Keratinocyte (primary cell): ENCODE measurements around the gene SMPDL3A. TPM values are rescaled to one million over a fixed set of nuclear protein-coding genes. Genes with fewer than 3 reads are reported as not detected.

Source experiments
- DNase-seq: peaks from one replicate; pipeline ENCODE4 v3.0.0-alpha.2; 2011; ENCODE audit warnings: low read depth, missing footprints, low spot score
- FAIRE-seq: peaks from 2 replicates; lab custom pipeline; 2011; peaks lifted over from hg19 to GRCh38; lab: Jason Lieb, UNC
- H2AFZ ChIP-seq: 2 replicates; pipeline ENCODE4 v1.6.0; 2012; ENCODE audit warnings: low read length, control low read depth, inconsistent platforms; ENCODE audit not compliant: control insufficient read depth
- H3K27ac ChIP-seq: 2 replicates; pipeline ENCODE4 v1.5.1; 2011; ENCODE audit warnings: low read length; ENCODE audit not compliant: control insufficient read depth, insufficient read depth
- H3K27me3 ChIP-seq: 3 replicates; pipeline ENCODE4 v1.6.0; 2011; ENCODE audit warnings: low read length; ENCODE audit not compliant: control insufficient read depth, insufficient read depth; ENCODE audit errors: extremely low read depth
- H3K36me3 ChIP-seq, 2 experiments: 2 replicates in 1 of 2; 3 replicates in 1 of 2; pipeline ENCODE4 v1.5.1; 2011; ENCODE audit warnings: low read length in 2 of 2, mild to moderate bottlenecking in 1 of 2; ENCODE audit not compliant: control insufficient read depth in 2 of 2, insufficient read depth in 2 of 2; ENCODE audit errors: extremely low read depth in 1 of 2
- H3K4me1 ChIP-seq: 3 replicates; pipeline ENCODE4 v1.5.1; 2011; ENCODE audit warnings: low read length; ENCODE audit not compliant: control insufficient read depth, insufficient read depth; ENCODE audit errors: extremely low read depth
- H3K4me2 ChIP-seq: 3 replicates; pipeline ENCODE4 v1.6.0; 2011; ENCODE audit warnings: low read depth, low read length; ENCODE audit not compliant: control insufficient read depth, insufficient read depth; ENCODE audit errors: extremely low read depth
- H3K4me3 ChIP-seq, 3 experiments: fragments of 200-600 bp in 1 of 3; sonication (generic) in 1 of 3; 2 replicates in 2 of 3; 3 replicates in 1 of 3; pipeline ENCODE4 v1.5.1; 2011 to 2016; ENCODE audit warnings: low read length in 3 of 3, mild to moderate bottlenecking in 3 of 3, control low read depth in 2 of 3, inconsistent platforms in 1 of 3, low read depth in 1 of 3, mixed read lengths in 1 of 3, mixed run types in 1 of 3, moderate library complexity in 1 of 3; ENCODE audit not compliant: control insufficient read depth in 2 of 3, insufficient read depth in 2 of 3; ENCODE audit errors: extremely low read depth in 1 of 3
- H3K79me2 ChIP-seq: 2 replicates; pipeline ENCODE4 v1.6.0; 2012; ENCODE audit warnings: low read length; ENCODE audit not compliant: control insufficient read depth, insufficient read depth
- H3K9ac ChIP-seq: 3 replicates; pipeline ENCODE4 v1.6.0; 2011; ENCODE audit warnings: low read length; ENCODE audit not compliant: control insufficient read depth, insufficient read depth; ENCODE audit errors: extremely low read depth
- H3K9me1 ChIP-seq: 3 replicates; pipeline ENCODE4 v1.6.0; 2011; ENCODE audit warnings: low read length; ENCODE audit not compliant: control insufficient read depth, insufficient read depth; ENCODE audit errors: extremely low read depth
- H3K9me3 ChIP-seq: 2 replicates; pipeline ENCODE4 v1.5.1; 2012; ENCODE audit warnings: low read depth, low read length; ENCODE audit not compliant: control insufficient read depth
- H4K20me1 ChIP-seq: 3 replicates; pipeline ENCODE4 v1.6.0; 2011; ENCODE audit warnings: low read length; ENCODE audit not compliant: control insufficient read depth, insufficient read depth; ENCODE audit errors: extremely low read depth
- CTCF ChIP-seq, 3 experiments: IDR thresholded peaks in 1 of 3; conservative IDR thresholded peaks in 1 of 3; optimal IDR thresholded peaks in 1 of 3; 2 replicates in 2 of 3; 3 replicates in 1 of 3; pipeline versions ENCODE3 to v1.5.1; 2011; ENCODE audit warnings: low read length in 3 of 3, mild to moderate bottlenecking in 3 of 3, moderate library complexity in 2 of 3, control low read depth in 1 of 3, inconsistent platforms in 1 of 3; ENCODE audit not compliant: insufficient read depth in 2 of 3; ENCODE audit errors: extremely low read depth in 1 of 3
- EZH2 ChIP-seq: IDR thresholded peaks from one replicate; pipeline ENCODE4 v1.6.1; 2012; ENCODE audit warnings: inconsistent platforms, mild to moderate bottlenecking, low read length, moderate library complexity
- dilution Hi-C: fragments of 300-500 bp; cut with MboI; formaldehyde crosslinking; loops from one replicate; pipeline ENCODE4 v1.7.0; 2020; ENCODE audit warnings: low sequenced_read_pairs; ENCODE audit not compliant: extremely low pct_ligation_motif_present
- polyA plus RNA-seq, 5 experiments: library from polyadenylated mRNA; depleted of rRNA in 3 of 5; stranded (reverse) in 3 of 5; stranded (forward) in 1 of 5; unstranded in 1 of 5; fragments of >200 nt; gene quantifications; 1 replicate in 1 of 5; 2 replicates in 3 of 5; 3 replicates in 1 of 5; pipeline versions ENCODE4 v1.2.1 to v1.2.3, GENCODE V29; 2011 to 2012; ENCODE audit warnings: missing spikeins in 2 of 5, low read depth in 1 of 5, low replicate concordance in 1 of 5

The SMPDL3A gene
- polyA plus RNA-seq, 1 donor (not counting 4 experiments of a cell fraction or from before 2014, with no cell fraction given) = 10.8 TPM

- H3K79me2 ChIP-seq = no peaks in the 10 kb centered on the region
- H3K4me1 ChIP-seq = peaks cover 38% of the 10 kb centered on the region
- H3K4me3 ChIP-seq = no peak overlapping the region
- DNase-seq (no peak), FAIRE-seq (no peak)
- H3K9ac ChIP-seq = no peak overlapping the region
- no peak overlapping the region for H3K27ac ChIP-seq
- TF ChIP-seq CTCF (optimal IDR thresholded peaks at IDR 0.05 in 1 of 3, IDR thresholded peaks at IDR 0.05 in 1 of 3, conservative IDR thresholded peaks at IDR 0.05 in 1 of 3; ENCODE audit: extremely low read depth in 1 of 3, insufficient read depth in 2 of 3, low read length in 3 of 3) (no peak), EZH2 (no peak)
- no peaks in the 10 kb centered on the region for H3K36me3 ChIP-seq
- no peaks in the 10 kb centered on the region for H4K20me1 ChIP-seq
- H2AFZ ChIP-seq = no peak overlapping the region
- H3K9me1 ChIP-seq = peaks cover 2% of the 10 kb centered on the region
- dilution Hi-C loops = no loop called here
- H3K4me2 ChIP-seq = no peak overlapping the region
- no peaks in the 10 kb centered on the region for H3K9me3 ChIP-seq
- no peaks in the 10 kb centered on the region for H3K27me3 ChIP-seq
These were observed 12.3 kb downstream of the SMPDL3A start for GRCh38 chr6:122801397-122801796.

- Histone ChIP-seq H2AFZ (no peak overlapping the region), H3K4me2 (no peak overlapping the region), H3K9me3 (no peaks in the 10 kb centered on the region), H3K9me1 (peaks cover 2% of the 10 kb centered on the region), H3K9ac (no peak overlapping the region), H3K4me3 (no peak overlapping the region), H3K27me3 (no peaks in the 10 kb centered on the region), H4K20me1 (no peaks in the 10 kb centered on the region), H3K27ac (no peak overlapping the region), H3K79me2 (no peaks in the 10 kb centered on the region), H3K4me1 (peaks cover 29% of the 10 kb centered on the region), H3K36me3 (no peaks in the 10 kb centered on the region)
- FAIRE-seq = no peak
- no peak for TF ChIP-seq EZH2
- TF ChIP-seq CTCF (optimal IDR thresholded peaks at IDR 0.05 in 1 of 3, IDR thresholded peaks at IDR 0.05 in 1 of 3, conservative IDR thresholded peaks at IDR 0.05 in 1 of 3; ENCODE audit: extremely low read depth in 1 of 3, insufficient read depth in 2 of 3, low read length in 3 of 3) = no peak
- dilution Hi-C loops = no loop called here
- no peak for DNase-seq
These were observed 14.2 kb downstream of the SMPDL3A start for GRCh38 chr6:122803171-122803661.
